Measurements from ENCODE around the gene MEGF6.

MEGF6 gene

GRCh38 chr1:3479511-3480368, 131.6 kb downstream of the MEGF6 start:
- DNase-seq = no peak

DNA sequence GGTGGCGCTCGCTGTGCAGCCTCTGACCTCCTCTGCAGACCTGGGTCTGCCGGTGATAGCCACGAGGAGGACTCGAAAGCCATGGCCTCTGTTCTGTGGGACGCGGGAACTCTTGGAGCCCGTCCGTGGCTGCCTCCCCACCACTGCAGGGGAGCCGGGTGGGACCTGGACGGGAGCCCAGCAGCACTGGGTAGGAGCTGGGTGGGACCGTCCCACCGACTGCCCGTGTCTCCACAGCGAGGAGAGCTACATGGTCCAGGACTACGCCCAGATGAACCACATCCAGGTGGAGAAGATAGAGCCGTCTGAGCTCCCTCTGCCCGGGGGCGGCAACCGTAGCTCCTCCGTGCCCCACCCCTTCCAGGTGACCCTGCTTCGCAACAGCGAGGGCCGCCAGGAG, 133.1 kb downstream of the MEGF6 start:
- no peak for DNase-seq

DNA sequence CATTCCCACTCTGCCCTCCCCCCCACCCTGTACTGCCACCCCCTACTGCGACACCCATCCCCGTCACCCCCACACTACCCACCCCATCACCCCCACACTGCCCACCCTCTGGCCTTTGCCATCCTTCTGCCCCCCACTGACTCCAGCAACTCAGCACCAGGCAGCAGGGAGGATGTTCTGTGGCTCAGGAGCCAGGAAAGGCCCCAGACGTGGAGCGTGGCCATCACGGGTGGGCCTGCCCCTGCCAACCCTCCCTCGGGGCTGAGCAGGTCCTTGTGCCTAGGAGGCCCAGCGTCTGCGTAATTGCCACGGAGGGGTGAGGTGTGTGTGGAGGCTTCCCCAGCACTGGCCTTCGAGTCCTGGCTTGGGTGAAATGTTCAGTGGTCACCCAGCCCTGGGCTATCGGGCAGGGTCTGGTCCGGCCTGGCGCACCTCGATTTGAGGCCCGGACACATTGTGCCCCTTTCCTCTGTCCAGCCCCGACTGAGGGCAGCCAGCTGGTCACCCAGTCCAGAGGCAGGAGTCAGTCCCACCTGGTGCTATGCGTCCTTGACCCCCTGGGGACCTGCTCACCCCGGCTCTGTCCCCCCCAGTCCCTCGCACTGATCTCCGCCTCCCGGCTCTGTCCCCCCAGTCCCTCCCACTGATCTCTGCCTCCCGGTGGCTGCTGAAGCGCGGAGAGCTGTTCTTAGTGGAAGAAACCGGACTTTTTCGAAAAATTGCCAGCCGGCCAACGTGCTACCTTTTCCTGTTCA, 133.9 kb downstream of the MEGF6 start:
- DNase-seq = no peak

DNA sequence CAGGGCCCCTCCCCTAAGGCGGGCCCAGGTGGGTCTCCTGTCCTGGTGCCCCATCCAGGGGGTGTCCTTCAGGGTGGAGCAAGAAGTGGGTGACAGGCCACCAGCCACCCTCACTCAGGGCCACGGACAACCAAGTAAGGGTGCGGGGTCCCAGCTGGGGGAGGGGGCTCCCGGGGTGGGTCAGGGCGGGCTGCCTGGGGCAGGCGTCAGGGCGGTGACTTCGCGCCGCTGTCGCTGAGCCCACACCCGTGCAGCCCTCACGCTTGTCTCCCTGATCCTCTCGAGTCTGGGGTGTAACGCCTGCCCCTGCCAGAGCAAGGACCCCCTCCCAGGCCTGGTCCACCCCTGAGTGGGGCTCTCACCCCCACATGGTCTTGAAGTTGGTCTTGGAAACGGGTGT, 134.6 kb downstream of the MEGF6 start:
- no peak for DNase-seq

GRCh38 chr1:3475839-3476573, 135.3 kb downstream of the MEGF6 start:
- no peak for DNase-seq

DNA sequence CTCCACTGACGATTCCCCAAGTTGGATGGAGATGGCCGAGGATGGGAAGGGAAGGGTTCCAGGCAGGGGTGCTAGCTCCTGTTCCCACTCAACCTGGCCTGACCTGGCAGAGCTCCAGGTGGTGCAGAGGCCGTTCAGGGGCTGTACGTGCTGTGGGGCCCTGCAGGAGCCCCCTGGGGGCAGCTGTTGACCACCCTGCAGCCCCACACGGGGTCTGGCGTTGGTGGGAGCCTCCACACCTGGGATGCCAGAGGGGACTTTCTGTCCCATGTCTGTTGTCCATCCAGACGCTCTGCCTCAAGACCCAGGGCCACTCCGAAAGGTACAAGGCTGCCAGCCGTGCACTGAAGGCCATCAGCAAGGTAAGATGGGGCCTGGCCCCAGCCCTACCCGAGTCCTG, 136.9 kb downstream of the MEGF6 start:
- no peak for DNase-seq

DNA sequence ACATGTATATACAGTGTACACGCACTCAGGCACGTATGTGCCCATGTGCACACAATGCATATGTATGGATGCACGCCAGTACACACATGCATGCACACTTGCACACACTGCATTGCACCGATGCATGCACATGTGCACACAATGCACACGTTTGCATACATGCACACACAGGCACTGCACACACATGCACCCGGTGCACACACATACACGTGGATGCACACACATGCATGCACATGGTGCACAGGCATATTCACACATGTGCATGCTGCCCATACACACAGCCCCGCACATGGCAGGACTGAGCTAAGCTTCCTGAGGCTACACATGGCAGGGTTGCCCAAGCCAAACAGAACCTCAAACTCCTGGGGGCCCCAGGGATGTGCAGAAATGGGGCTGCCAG, 137.3 kb downstream of the MEGF6 start:
- DNase-seq = no peak

GRCh38 chr1:3473381-3473844, 137.9 kb downstream of the MEGF6 start:
- DNase-seq = no peak

DNA sequence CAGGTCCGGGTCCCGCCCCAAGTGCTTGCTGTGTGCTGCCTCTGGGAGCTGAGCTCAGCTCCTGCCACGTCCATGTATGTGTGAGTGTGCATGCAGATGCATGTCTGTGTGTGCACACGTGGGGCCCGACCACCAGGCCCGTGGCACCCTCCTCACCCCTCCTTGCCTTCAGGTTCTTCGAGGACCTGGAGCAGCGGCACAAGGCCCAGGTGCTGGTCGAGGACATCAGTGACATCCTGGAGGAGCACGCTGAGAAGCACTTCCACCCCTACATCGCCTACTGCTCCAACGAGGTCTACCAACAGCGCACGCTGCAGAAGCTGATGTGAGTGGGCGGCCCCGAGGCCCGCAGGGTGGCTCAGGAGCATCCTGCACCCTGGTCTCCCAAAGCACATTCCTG, 138.4 kb downstream of the MEGF6 start:
- DNase-seq = no peak

- no peak for DNase-seq
These were observed 139.0 kb downstream of the MEGF6 start for GRCh38 chr1:3472088-3472850.

DNA sequence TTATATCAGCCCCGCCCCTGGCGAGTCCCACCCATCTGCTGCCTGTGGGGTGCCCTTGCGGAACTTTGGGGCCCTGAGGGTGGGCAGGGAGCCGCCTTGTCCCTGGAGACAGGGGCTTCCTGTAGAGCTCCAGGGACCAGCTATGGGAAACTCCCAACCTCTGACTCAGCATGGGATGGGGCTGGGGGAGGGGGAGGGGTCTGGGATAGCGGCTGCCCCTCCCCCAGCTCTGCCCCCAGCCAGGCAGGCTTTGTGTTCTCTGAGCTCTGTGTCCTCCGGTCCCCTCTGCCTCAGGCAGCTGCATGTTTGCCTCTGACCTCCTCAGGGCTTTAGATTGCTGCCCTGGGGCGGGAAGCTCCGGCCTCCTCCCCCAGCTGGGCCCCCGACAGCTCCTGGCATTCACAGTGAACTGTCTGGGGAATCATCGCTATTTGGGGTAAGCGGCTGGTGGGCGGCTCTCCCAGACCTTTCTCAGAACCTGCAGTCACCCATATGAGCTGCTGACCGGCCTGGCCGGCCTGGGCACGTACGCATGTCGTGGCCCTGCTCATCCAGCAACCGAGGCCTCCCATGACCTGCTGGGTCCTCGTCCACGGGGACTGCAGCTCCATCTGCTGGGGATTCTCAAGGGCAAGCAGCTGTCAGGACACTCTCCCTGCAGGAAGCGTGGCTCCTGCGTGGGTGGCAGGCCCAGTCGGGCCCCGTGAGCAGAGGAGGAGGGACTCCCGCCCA, 139.8 kb downstream of the MEGF6 start:
- DNase-seq = peak; percentile 10

GRCh38 chr1:3470650-3471355, 140.5 kb downstream of the MEGF6 start:
- DNase-seq = no peak

DNA sequence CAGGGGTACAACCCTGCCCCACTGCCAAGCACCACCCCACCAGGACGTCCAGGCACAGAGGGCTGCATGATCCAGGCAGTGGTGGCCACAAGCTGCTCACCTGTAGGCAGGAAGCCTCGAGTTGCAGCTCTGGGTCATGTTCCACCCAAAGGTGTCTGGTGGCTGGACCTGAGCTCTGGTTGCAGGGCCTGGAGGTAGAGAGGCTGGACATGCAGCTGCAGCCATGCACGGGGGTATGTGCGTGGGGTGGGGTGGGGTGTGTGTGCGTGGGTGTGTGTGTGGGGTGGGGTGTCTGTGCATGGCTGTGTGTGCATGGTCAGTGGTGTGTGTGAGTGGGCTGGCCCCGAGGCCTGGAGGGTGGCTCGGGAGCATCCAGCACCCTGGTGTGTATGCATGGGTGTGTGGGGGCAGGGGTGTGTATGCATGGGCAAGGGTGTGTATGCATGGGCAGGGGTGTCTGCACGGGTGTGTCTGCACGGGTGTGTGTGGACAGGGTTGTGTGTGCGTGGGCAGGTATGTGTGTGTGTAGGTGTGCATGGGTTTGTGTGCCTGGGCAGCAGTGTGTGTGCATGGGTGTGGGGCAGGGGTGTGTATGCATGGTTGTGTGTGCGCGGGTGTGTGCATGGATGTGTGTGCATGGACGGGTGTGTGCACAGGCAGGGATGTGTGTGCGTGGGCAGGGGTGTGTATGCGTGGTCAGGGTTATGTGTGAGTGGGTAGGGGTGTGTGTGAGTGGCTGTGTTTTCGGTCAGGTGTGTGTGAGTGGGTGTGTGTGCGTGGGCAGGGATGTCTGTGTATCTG, 141.3 kb downstream of the MEGF6 start:
- DNase-seq = no peak

DNA sequence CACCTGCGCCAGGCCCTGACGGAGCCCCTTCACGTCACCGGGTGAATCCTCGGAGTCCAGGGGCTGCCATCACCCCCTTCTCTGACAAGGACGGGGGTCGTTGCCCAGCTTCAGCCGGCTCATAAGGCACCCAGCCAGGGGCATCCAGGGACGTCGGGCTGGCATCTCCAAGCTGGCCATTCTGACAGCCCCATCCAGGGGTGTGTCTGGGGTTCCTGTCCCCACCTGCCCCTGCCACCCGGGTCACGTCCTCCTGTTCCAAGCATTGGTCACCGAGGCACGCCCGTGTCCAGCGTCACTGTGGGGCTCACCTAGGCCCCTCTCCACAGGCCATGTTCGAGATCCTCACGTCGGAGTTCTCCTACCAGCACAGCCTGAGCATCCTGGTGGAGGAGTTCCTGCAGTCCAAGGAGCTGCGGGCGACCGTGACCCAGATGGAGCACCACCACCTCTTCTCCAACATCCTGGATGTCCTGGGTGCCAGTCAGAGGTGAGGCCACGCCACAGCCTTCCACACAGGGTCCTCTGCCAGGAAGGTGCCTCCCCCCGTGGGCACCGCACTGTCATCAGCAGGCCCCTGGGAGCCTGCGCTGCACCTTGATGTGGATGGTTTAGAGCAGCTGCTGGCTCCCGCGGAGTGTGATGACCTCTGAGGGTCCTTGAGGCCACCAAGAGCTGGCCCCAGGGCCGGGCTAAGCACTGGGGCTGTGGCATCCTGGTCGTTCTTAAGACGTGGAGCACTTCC, 142.0 kb downstream of the MEGF6 start:
- no peak for DNase-seq

- DNase-seq = no peak
These were observed 142.8 kb downstream of the MEGF6 start for GRCh38 chr1:3468236-3469103.

GRCh38 chr1:3467096-3468036, 143.9 kb downstream of the MEGF6 start:
- no peak for DNase-seq

DNA sequence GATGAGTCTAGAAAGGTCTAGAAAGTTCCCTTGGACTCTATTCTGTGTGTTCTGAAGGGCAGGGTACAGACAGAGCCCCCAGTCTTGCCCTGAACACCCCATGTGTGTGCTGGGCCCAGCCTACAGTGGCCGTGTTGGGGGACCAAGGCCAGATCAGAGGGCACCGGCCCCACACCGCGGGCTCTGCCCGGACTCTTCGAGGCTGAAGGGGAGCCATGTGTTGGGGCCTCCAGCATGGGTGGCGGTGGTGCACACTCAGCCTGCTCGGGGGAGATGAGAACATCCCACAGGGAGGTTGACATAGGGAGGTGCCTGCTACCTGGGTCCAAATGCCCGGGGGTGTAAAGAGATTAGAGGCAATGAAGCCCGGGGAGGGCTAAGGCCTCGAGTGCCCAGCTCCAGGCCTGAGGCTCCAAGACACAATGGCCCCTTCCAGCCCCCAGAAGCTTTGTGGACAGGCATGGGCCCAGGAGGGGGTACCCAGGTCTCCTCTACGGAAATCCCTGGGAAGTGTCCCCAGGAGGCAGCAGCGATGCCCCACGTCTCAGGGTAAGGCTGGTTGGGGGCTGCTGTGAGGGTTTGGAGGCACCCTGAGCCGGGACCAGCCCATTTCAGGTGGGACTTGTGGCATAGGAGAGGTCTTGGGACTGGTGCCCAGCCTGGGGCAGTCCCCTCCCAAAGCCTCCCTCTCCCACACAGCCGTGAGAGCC, 144.8 kb downstream of the MEGF6 start:
- DNase-seq = no peak
